Glutamatergic neuron (in vitro differentiated cells): ENCODE measurements around the gene SMG6. TPM values are rescaled to one million over a fixed set of nuclear protein-coding genes. Genes with fewer than 3 reads are reported as not detected.

Source experiments
- DNase-seq: peaks from one replicate; pipeline ENCODE4 v3.0.0; 2022
- H3K27ac Mint-ChIP-seq: one replicate; pipeline ENCODE4 v1.8.0; 2020; ENCODE audit warnings: mild to moderate bottlenecking, mixed read lengths, inconsistent platforms; ENCODE audit not compliant: unreplicated experiment
- H3K27me3 Mint-ChIP-seq: one replicate; pipeline ENCODE4 v1.8.0; 2020; ENCODE audit warnings: mild to moderate bottlenecking, moderate library complexity, mixed read lengths, inconsistent platforms; ENCODE audit not compliant: unreplicated experiment
- H3K36me3 Mint-ChIP-seq: one replicate; pipeline ENCODE4 v1.8.0; 2020; ENCODE audit warnings: mild to moderate bottlenecking, mixed read lengths, inconsistent platforms; ENCODE audit not compliant: unreplicated experiment
- H3K4me1 Mint-ChIP-seq: one replicate; pipeline ENCODE4 v1.8.0; 2020; ENCODE audit warnings: mild to moderate bottlenecking, low read depth, mixed read lengths, inconsistent platforms; ENCODE audit not compliant: unreplicated experiment
- H3K4me3 Mint-ChIP-seq: one replicate; pipeline ENCODE4 v1.8.0; 2020; ENCODE audit warnings: mild to moderate bottlenecking, mixed read lengths, inconsistent platforms; ENCODE audit not compliant: unreplicated experiment
- H3K9me3 Mint-ChIP-seq: one replicate; pipeline ENCODE4 v1.8.0; 2020; ENCODE audit warnings: mild to moderate bottlenecking, moderate library complexity, mixed read lengths, inconsistent platforms; ENCODE audit not compliant: unreplicated experiment
- total RNA-seq: library from RNA; stranded (reverse); fragmentation: NEBNext Ultra II Directional; extraction: Animal tissue kit (Norgen Biotek cat#: 25700); gene quantifications from one replicate; pipeline ENCODE4 v1.2.1, GENCODE V29; 2021; ENCODE audit not compliant: unreplicated experiment
- TF ChIP-seq, protein P1 (sequence below): fragments of 200-600 bp; sonication (generic); IDR thresholded peaks from one replicate; pipeline ENCODE4 v1.5.0; 2021; ENCODE audit not compliant: partially characterized antibody, unreplicated experiment

SMG6 gene
- total RNA-seq, 1 donor from 2014 or later = 42.7 TPM

DNA sequence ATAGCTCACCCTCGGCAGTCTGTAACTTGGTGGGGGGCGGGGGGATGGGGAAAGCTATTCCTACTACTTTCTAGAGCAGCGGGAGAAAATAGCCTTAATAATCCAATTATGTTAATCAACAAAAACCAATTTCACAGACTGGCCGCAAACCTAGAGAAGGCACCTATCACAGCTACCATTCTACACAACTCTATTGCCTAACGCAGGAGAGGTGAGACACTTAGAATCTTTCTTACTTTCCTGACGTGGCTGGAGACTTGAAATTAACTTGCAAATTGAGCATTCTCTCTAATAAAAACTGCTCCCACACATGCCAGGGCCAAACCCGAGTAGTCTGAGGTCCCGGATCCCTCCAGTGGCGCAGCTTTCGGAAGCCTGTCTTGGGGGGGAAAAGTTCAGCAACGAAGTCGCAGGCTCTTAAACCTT lies 794 bp downstream of the SMG6 start:
- Mint-ChIP-seq H3K9me3 (peaks cover 7% of the 10 kb centered on the region), H3K27ac (peak overlapping the region; percentile 76)
- TF ChIP-seq, protein P1, sequence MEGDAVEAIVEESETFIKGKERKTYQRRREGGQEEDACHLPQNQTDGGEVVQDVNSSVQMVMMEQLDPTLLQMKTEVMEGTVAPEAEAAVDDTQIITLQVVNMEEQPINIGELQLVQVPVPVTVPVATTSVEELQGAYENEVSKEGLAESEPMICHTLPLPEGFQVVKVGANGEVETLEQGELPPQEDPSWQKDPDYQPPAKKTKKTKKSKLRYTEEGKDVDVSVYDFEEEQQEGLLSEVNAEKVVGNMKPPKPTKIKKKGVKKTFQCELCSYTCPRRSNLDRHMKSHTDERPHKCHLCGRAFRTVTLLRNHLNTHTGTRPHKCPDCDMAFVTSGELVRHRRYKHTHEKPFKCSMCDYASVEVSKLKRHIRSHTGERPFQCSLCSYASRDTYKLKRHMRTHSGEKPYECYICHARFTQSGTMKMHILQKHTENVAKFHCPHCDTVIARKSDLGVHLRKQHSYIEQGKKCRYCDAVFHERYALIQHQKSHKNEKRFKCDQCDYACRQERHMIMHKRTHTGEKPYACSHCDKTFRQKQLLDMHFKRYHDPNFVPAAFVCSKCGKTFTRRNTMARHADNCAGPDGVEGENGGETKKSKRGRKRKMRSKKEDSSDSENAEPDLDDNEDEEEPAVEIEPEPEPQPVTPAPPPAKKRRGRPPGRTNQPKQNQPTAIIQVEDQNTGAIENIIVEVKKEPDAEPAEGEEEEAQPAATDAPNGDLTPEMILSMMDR = no peak

DNA sequence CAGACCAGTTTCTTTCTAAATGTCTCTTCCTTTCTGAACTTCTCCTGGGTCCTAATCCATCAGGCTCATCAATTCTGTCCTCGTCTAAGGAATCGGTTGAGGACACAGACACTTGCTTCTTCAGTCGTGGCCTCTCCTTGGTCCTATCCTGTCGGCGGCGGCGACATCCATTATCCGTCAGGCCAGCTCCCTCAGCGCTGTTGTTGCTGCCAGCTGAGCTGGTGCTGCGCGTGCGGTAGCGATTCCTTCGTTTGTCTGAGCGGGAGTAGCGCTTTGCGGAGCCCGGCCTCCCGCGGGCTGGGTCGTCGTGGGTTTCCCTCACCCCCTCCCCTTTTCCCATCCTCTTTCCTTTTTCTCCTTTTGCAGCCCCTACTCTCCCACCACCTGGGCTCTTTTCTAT lies 3.8 kb downstream of the SMG6 start:
- H3K27ac Mint-ChIP-seq = no peak overlapping the region
- peaks cover 1% of the 10 kb centered on the region for H3K4me1 Mint-ChIP-seq
- DNase-seq = no peak
- H3K9me3 Mint-ChIP-seq = peaks cover 7% of the 10 kb centered on the region
- H3K4me3 Mint-ChIP-seq = no peak overlapping the region
- H3K27me3 Mint-ChIP-seq = peaks cover 3% of the 10 kb centered on the region
- peaks cover 9% of the 10 kb centered on the region for H3K36me3 Mint-ChIP-seq
- TF ChIP-seq, protein P1 = no peak

More for the DNA sequence above, 794 bp downstream of the SMG6 start:
- H3K4me3 Mint-ChIP-seq = peak overlapping the region; percentile 91
- DNase-seq = no peak
- peaks cover 5% of the 10 kb centered on the region for H3K27me3 Mint-ChIP-seq
- no peaks in the 10 kb centered on the region for H3K4me1 Mint-ChIP-seq
- H3K36me3 Mint-ChIP-seq = peaks cover 9% of the 10 kb centered on the region

DNA sequence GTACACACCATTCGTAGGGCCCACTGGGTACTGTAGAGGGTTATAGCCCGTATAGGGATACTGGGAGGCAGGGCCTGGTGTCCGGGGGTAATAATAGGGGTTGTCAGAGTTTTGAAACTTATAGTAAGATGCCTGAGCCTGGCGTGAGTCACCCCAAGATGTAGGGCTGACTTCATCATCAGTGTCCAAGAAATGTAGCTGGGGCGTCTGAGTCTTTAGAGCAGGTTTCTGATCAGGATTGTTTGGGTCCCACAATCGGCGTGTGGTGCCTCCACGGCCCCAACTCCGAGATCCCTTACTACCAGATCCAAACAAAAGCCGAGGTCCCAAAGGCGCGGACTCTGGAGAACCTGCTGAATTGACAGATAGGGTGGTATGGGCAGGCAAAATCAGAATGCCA lies 4.4 kb downstream of the SMG6 start:
- H3K9me3 Mint-ChIP-seq = peaks cover 5% of the 10 kb centered on the region
- H3K27ac Mint-ChIP-seq = no peak overlapping the region
- peaks cover 5% of the 10 kb centered on the region for H3K27me3 Mint-ChIP-seq
- TF ChIP-seq, protein P1 = no peak
- H3K4me3 Mint-ChIP-seq = no peak overlapping the region
- no peak for DNase-seq
- H3K4me1 Mint-ChIP-seq = peaks cover 1% of the 10 kb centered on the region
- H3K36me3 Mint-ChIP-seq = peaks cover 9% of the 10 kb centered on the region

DNA sequence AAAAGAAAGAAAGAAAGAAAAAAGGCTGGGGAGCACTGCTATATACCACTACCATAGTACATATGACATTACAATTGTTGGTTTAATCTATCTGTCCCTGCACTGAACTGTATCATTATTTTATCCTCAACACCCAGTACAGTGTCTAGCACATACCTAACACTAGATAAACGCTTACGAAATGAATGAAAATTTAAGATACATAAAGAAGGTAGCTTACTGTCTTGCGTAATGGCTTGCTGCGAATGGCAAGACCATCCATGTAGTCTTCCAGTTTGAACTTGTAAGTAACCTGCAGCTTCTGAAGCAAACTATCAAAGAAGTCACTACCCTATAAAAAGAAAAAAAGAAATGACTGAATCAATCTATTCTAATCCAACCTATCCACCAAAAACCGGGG lies 6.6 kb downstream of the SMG6 start:
- Mint-ChIP-seq H3K4me1 (peaks cover 1% of the 10 kb centered on the region), H3K36me3 (peaks cover 9% of the 10 kb centered on the region), H3K27me3 (peaks cover 5% of the 10 kb centered on the region), H3K27ac (no peak overlapping the region), H3K9me3 (peaks cover 2% of the 10 kb centered on the region), H3K4me3 (no peak overlapping the region)
- TF ChIP-seq, protein P1 = no peak
- DNase-seq = no peak

DNA sequence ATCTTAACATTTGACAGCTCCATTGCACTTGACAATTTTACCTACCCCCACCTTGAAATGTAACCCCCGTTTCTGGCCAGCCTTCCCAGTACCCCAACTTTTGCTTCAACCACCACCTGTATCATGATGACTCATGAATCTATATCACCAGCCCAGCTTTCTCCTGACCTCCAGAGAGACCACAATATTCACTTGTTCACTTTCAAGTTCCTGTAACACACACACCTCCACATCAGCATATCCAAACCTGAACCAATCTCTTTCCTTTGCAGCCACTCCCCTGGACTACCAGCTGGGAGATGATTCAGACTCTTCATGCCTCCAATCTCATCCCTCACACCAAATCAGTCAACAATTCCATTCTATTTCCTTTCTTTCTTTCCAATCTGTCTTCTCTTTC lies 8.0 kb downstream of the SMG6 start:
- Mint-ChIP-seq H3K4me3 (no peak overlapping the region), H3K4me1 (peaks cover 1% of the 10 kb centered on the region), H3K27ac (no peak overlapping the region), H3K27me3 (peaks cover 5% of the 10 kb centered on the region), H3K36me3 (peaks cover 9% of the 10 kb centered on the region), H3K9me3 (peaks cover 2% of the 10 kb centered on the region)
- no peak for DNase-seq
- TF ChIP-seq, protein P1 = no peak
